NCI-H1105 treated with DMSO at 0.1 percent for 48 hours (cell line): ENCODE results near the gene DNAL4.

Source experiments
- DNase-seq: peaks from one replicate; lab custom pipeline; 2025; lab: John Stamatoyannopoulos, UW

Gene DNAL4

DNA sequence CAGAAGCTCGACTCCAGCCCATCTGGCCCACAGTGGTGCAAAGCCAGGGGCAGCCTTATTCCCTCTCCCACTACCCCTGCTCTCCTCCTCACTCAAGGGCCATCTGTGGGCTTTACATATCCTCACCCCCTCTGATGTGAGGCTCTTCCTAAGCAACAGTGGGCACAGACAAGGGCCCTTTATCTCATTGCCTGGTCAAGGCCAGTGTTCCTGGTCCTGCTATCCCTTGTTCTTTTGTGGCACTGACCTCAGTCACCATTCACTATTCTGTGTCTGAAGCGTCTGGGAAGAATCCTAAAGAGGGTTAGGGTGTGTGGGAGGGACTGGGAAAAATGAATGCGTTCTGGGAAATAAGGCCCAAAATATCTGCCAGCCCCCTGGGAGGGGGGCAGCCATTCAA is 7.3 kb downstream of the DNAL4 start:
- no peak for DNase-seq

DNA sequence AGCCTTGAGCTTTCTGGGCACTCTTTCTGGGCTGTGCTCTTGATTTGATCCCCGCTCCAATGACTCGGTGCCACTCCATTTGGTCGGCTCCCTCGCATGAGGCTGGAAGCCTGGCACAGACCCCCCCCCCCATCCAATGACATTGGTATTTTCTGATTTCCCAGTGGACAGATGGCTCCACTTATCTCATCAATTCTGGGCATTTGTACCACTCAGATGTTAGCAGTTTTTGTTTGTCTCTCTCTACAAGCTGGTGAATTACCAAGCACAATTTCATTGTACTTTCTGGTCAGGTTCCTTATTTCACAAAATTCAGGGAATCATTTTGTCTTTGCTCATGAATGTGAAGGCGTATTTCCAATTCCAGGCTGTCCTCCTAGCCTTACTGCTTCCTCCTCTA is 9.1 kb downstream of the DNAL4 start:
- no peak for DNase-seq

DNA sequence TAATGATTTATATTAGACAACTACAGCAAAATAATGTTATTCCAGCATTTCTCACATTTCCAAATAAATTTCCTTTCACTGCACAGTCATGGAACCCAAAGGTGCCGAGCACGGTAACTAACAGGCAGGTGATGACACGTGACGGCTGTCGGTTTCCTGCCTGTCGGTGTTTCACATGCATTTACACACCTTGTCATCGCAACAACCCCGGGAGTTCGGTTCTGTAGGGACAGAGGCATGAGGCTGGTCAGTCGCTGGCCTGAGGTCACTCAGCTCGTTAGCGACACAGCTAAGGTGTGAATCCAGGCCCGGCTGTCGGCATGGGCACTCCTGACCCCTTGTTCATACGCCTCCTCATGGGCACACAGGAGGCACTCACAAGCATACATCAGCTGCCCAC is 9.9 kb downstream of the DNAL4 start:
- DNase-seq, result no peak

DNA sequence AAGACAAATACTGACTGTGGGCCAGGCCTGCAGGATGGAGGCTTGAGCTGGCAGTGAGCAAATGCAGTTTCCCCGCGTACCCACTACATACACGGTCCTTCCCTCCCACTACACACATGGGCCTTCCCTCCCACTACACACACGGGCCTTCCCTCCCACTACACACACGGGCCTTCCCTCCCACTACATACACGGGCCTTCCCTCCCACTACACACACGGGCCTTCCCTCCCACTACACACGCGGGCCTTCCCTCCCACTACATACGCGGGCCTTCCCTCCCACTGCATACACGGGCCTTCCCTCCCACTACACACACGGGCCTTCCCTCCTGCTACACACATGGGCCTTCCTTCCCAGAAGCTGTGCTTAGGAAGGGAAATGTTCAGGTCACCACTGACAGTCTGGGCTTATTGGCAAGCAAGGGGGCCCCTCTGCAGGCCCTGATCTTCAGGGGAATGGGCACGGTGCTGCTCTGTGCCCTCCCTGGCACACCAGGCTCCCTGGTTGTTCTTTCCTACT is 10.8 kb downstream of the DNAL4 start:
- DNase-seq, result no peak

DNA sequence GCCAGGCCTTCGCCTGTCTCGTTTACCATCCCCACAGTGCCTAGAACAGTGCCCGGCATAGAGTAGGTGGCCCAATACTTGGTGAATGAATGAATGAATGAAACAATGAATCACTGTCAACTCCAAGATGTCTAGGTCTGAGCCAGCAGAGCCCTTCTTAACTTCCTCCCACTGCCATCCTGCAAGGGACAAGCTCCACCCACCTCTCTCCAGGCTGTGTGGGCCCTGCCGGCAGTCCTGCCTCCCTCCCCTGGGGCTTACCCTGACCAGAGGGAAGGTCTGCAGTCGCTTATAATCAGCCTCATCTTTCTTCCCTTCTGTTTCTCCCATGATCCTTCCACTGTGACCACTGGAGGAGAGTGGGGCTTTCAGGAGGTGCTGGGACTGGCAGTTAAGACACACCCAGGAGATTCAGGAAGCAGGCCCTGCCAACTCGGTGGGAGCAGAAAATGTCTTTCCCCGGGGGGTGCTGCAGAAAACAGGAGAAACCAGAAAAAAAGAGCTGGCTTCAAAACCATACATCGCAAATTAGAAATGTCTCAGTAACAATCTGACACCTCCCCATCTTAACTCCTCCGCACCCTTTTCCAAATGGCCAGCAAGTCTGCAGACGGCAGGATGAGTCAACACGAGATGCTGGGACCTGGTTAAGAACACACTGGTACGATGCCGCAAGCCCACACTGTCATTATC is 11.4 kb downstream of the DNAL4 start:
- no peak for DNase-seq

DNA sequence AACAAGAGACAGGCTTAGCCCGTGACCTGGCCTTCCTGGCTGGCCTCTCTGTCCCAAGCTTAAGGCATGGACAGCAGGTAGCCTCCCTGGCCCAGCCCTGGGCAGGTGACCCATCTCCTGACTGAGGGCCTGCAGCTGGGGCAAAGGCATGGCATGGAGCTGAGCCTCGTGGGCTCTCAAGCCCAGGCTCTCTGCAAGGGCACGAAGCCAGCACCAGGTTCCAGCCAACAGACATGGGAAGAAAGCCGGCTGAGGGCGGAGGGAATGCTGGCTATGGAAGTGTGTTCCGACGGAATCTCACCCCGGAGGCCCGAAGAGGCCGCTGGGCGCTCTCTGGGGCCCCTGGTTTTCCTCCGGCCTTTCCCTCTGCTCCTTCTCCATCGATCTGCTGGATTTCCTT is 12.9 kb downstream of the DNAL4 start:
- DNase-seq, result no peak

DNA sequence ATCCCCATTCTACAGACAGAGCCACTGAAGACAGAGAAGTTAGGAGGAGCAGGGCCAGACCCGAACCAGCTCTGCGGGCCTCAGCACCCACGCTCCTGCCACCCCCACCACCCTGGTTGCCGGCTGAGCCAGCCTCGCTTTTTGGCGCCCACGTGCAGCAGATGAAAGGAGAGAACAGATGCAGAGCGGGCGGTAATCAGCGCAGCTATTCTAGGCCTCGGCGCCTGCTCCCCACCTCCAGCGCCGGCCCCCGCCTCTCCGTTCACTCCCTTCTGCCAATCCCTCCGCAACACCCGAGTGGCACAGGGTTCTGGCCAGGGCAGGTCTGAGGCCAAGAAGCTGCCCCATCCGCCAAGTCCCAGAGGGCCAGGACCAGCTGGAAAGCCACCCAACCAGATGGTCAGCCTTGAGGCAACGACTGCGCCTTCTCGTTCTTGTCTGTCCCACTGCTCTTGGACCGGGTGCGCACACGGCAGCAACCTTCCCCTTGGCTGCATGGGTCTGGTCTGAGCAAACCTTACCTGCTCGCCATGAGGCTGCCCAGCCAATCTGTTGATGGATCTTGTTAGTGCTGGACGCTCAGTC is 16.8 kb downstream of the DNAL4 start:
- DNase-seq, result no peak

DNA sequence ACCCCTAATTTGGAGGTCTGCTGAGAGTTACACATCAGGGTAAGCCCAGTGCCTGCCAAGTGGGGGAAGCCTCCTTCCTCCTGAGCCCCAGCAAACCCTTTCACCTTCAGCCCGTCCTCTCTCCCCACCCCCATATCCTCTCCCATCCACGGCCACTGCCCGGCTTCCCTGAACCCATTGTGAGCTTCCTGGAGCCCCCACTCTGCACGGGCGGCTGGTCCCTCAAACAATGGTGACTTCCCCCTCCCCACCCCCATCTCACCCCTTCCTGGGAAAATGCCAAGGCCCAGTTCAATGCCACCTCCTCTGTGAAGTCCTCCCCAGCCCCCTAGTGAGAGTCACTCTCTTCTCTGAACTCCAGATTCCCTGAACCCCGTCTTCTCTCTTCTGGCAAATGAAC is 17.9 kb downstream of the DNAL4 start:
- DNase-seq, result no peak

DNA sequence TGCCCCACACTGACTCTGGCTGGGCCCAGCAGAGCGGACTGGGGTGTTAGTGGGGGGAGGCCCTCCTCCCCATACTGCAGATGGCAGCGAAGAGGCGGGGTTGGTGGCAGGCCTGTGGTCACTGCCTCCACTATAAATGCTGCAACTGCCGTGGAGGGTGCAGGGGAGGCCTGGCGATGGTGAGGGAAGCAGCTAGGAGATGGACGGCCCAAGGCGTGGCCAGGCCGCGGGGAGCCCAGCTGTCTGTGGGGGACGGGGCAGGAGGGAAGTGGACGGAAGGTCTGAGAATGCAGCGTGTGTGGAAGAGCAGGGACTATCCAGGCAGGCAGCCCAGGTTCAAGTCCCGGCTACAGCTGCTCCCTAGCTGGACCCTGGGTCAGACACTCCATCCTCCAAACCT is 18.3 kb downstream of the DNAL4 start:
- DNase-seq, result no peak

DNA sequence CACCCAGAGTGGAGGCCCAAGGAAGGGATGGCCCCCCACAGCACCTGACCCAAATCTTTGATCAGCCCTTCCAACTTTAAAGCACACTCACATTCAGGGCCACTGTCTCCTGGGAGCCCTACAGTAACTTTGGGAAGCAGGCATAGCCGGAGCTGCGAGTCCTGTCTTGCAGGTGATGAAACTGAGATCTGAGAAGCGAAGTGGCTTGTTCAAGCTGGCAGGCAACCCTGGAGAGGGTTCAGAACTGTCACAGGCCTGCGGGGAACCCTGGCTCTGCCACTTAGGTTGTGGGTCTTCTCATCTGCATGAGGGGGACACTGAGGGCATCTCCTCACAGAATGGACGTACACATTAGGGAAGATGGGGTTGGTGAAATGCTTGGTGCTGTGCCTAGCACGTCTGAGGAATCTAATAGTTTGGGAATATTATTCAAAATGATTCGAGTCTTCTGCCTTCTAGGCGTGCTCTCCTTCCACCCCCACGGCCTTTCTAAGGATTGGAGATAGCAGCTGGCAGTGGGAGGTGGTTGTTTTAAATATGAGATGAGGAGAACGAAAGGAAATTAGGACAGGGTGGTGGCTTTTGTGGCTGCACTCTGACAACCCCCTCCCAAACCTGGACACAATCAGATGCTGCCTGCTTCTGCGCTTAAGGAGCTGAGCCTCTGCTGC is 19.3 kb downstream of the DNAL4 start:
- DNase-seq, result no peak

DNA sequence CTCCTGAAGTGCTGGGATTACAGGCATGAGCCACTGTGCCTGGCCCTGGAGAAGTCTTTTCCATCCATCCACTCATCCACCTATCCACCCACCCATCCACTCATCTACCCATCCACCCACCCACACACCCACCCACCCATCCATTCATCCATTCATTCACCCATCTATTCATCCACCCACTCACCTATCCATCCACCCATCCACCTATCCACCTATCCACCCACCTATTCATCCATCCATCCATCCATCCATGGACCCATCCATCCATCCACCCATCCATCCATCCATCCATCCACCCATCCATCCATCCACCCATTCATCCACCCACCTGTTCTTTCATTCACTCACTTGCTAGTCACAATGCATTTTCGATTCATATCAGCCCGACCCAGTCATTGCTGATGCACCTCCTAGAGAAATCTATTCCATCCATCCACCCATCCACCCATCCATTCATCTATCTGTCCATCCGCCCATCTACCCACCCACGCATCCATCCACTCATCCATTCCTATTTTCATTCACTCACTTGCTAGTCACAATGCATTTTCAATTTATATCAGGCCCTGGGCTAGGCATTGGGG is 20.5 kb downstream of the DNAL4 start:
- DNase-seq, result no peak

DNA sequence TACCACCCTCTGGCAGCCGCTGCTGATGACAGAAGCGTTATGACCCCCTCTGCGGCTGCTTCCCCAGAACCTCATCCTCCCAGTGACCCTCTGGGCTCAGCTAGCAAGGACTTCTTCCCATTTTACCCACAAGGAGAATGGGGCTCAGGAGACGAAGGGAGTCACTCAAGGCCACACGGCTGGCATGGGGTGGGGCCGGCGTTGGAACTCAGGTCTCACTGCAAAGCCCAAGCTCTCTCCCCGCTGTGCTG is 21.4 kb downstream of the DNAL4 start:
- DNase-seq, result no peak

DNA sequence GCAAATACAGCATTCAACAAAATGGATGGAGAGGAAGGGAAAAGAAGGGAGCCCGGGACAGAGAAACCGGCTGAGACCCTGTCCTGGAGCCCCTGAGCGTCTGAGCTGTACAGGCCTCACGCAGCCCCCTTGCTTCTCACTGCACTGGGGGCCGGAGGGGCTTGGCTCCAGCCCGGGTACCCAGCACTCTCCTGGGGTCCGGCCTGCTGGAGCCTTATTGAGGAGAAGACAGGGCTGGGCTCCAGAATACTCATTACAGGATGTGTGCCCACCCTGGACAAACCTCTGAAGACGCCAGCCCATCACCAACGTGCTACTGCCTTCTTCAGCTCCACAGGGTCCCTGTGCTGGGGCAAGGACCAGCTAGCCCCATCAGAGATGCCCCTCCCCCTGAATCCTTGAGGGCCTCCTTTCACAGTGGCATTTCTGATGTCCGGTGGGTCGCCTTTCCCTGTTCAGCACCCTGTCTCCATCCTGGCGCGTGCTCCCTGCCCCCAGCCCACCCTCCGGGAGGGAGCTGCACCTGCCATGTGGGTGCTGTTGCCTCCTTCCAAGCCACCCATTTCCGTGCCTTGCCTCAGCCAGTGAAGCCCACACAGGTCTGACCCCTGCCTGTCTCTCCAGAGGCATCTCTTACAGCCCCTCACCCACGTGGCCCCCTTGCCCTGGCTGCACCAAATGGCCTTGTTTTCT is 23.5 kb downstream of the DNAL4 start:
- no peak for DNase-seq

DNA sequence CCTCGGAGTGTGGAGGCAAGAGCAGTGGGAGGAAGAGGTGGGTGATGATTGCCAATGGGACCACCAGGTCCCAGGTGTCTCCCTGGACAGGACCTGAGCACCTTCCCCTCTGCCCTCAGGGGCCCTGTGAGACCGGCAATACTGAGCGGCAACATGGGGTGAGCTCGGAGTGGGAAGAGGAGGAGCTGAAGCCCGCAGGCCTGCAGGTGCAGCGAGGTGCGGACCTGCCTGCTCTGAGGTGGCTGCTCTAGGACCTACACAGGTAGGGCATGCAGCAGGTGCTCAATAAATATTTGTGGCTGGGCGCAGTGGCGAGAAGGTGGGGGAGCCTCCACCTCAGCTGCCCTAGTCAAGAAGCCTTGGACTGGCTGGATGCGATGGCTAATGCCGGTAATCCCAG is 25.9 kb downstream of the DNAL4 start:
- no peak for DNase-seq

DNA sequence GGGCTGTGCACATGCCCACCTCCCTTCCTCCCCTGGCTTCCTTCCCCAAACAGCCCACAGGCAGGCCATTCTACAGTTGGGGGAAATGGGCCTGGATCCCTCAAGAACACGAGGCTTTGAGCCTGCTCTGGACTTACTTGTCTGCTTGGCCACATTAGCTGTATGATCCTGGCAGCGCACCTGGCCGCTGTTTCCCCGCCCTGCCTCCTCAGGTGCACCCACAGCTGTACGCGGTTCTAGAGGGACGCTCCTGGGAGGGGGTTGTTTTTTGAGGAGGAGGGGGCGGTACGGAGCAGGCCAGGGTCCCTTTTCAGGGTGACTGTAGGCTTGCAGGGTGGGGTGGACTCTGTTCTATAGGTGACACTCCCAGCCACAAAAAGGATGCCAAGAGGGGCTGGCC is 26.6 kb downstream of the DNAL4 start:
- no peak for DNase-seq

DNA sequence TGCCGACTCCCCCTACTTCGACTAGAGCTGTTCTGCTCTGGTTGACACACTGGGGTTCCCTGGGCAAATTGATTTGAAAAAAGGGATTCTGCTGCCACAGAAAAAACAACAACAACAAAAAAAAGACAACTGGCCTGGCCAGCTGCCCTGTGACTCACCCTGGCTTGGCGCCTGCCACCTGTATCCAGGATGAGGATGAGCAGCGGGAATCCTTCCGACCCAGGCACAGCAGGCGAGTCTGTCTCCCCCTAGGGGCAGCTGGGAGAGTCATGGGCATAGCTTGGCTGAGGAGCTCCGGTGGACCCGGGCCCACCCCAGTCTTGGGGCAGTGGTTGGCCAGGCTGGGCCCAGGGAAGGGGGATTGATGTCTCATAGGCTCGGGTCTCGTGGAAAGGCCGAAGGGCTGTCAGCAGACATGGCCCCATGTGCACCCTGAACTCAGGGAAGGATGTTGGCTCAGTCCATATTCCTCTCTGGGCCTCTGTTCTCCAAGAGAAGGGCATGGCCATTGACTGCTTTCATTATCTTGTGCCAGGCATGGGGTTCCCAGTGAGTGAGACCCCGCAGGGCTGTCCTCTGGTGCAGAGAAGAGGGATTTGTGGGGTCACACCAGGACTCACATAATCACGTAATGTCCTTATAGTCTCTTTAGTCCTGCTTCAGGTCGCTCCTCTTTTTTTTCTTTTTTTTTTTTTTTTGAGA is 27.7 kb downstream of the DNAL4 start:
- DNase-seq, result peak; percentile 63

DNA sequence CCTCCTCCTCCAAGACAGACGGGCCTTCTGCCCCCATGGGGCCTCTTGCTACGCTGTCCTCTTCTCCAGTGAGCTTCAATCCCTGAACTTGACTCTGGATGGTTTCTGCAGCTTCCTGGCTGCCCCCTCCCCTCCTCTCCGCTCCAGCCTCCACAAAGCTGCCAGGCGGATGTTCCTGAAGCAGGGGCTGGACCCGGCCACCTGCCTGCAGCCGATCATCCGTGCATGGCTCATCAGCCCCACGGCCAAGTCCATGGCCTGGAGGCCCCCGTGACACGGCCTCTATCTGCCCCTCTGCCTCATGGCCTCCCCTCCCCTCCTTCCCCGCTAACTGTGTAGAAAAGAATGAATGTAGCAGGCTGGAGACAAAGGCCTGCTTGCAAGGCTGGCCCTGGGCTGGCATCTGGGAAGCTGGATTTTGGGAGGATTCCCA is 31.4 kb downstream of the DNAL4 start:
- no peak for DNase-seq

DNA sequence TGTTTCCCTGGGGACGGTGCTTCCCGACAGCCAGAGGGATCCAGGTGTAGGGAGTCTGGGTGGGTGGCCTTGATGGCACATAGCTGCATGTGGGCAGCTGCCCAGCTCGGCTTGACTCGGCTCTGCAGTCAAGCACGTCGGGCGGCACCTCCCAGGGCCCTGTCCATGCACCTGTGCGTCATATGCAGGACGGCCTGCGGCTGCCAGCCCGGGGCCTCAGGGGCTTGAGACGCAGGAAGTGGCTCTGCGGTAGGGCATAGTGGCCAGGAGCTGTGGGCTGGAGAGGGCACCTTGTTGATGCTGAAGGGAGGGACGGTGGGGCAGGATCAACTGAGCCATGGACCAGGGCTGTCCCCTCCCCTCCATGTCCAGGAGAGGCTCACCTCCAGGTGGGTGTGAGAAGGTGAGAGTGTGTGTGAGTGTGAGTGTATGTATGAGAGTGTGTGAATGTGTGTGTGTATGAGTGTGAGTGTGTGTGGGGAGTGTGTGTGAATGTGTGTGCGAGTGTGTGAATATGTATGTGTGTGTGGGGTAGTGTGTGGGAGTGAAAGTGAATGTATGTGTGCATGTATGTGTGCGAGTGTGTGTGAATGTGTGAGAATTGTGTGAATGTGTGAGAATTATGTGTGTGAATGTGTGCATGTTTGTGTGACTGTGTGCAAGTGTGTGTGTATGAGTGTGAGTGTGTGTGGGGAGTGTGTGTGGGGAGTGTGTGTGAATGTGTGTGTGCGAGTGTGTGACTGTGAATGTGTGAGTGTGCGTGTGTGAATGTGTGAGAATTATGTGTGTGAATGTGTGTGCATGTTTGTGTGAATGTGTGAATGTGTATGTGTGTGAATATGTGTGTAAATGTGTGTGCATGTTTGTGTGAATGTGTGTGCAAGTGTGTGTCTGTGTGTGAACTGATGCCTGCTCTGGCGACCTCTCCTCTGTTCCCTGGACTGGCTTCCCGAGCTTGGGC is 32.5 kb downstream of the DNAL4 start:
- DNase-seq, result no peak

DNA sequence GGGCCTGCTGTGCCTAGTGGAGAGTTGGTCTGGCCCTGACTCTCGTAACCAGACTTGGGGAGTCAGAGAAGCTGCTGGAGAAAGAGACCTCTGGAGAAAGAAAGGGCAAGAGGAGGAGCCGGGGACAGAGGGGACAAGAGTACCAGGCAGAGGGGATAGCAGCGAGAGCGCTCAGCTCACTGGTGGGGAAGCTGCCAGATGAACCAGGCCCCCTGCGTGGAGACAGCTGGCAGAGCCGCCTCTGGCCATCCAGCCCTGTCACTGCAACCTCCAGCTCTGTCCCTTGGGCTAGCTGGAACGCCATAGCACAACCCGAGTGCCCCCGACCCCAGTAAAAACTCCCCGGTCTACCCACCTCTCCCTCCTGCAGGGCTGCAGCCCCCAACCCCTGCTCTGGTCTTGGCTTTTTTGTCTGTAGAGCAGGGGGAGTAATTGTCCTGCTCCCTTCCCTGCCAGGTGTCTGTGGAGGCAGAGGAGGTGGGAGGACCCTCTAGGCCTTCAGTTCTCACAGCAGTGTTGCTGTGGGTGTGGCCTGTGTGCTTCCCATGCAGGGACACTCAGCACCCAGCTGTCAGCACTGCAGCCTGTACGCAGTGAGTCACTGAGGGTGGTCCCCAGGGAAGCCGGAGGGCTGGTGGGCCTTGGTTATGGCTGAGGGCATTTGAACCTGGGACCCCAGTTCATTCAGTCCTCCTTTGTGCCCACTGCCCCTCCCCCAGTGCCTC is 33.3 kb downstream of the DNAL4 start:
- DNase-seq, result no peak

DNA sequence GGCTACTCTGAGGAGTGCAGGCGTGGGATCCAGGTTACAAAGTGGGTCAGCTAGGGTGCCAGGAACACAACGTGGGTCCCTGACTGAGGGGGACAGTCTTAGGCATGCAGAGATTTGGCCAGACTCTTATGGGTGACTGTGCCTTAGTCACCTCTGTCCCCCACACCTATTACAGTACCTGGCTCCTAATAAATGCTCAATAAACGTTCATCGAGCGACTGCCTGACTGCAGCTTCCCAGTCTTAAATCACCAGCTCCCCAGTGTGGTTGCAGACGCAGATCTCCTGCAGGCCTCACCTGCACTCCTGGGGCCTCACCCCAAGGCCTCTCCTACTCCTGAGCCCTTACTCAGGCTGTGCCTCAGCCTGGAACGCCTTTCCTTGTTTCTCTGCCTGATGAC is 34.9 kb downstream of the DNAL4 start:
- DNase-seq, result no peak
